Transverse colon (tissue), 4 donors: ENCODE data around the gene HPS3. TPM values are rescaled to one million over a fixed set of nuclear protein-coding genes. Genes with fewer than 3 reads are reported as not detected.
A peak's percentile ranks its signal among the peaks of the same experiment; 100 is the strongest.
"Not testable (repeated sequence)": the region's sequence is repeated elsewhere in the genome, so short reads cannot be mapped to it uniquely, and the experiment has no call there.

Experiments
- DNase-seq: peaks from one replicate; pipeline ENCODE4 v3.0.0-alpha.2; 2019
- H3K27ac ChIP-seq, 4 donors: fragments of 200-600 bp; sonication (generic); 2 replicates each; pipeline ENCODE4 v1.5.1; 2016 to 2018; ENCODE audit warnings: inconsistent platforms in 4 of 4
- H3K27me3 ChIP-seq: fragments of 200-600 bp; sonication (generic); 2 replicates; pipeline ENCODE4 v1.5.1; 2017; ENCODE audit warnings: inconsistent platforms
- H3K36me3 ChIP-seq, 4 donors: fragments of 200-600 bp; sonication (generic); 2 replicates each; pipeline ENCODE4 v1.5.1; 2017 to 2019; ENCODE audit warnings: inconsistent platforms in 4 of 4
- H3K4me1 ChIP-seq, 4 donors: fragments of 200-600 bp; sonication (generic); 2 replicates each; pipeline ENCODE4 v1.5.1; 2017 to 2020; ENCODE audit warnings: inconsistent platforms in 4 of 4
- H3K4me3 ChIP-seq, 4 donors: fragments of 200-600 bp; sonication (generic); 1 replicate in 1 of 4; 2 replicates in 3 of 4; pipeline versions ENCODE4 v1.5.1 to v1.6.1; 2017 to 2019; ENCODE audit warnings: inconsistent platforms in 4 of 4
- H3K9me3 ChIP-seq, 2 donors: fragments of 200-600 bp; sonication (generic); 2 replicates each; pipeline ENCODE4 v1.5.1; 2017 to 2019; ENCODE audit warnings: inconsistent platforms in 2 of 2
- CTCF ChIP-seq, 5 experiments: fragments of 200-600 bp in 3 of 5; fragments of 450-650 bp in 2 of 5; sonication (generic) in 3 of 5; IDR thresholded peaks; 1 replicate in 2 of 5; 2 replicates in 3 of 5; pipeline ENCODE4 v1.5.1; 2016 to 2017; ENCODE audit warnings: antibody characterized with exemption in 5 of 5, inconsistent platforms in 3 of 5, mild to moderate bottlenecking in 2 of 5, moderate library complexity in 1 of 5
- EP300 ChIP-seq: sonication (generic); formaldehyde crosslinking; IDR thresholded peaks from one replicate; pipeline ENCODE4 v1.6.1; 2017; ENCODE audit warnings: antibody characterized with exemption, low read depth
- POLR2A ChIP-seq: fragments of 450-650 bp; IDR thresholded peaks from one replicate; pipeline ENCODE4 v1.6.1; 2016; ENCODE audit warnings: antibody characterized with exemption, mild to moderate bottlenecking, moderate library complexity
- POLR2AphosphoS5 ChIP-seq, 3 donors: sonication (generic); formaldehyde crosslinking; IDR thresholded peaks; one replicate each; pipeline ENCODE4 v1.6.1; 2016; ENCODE audit warnings: antibody characterized with exemption in 3 of 3
- WGBS, 2 donors: methylation state at CpG; one replicate each; pipeline ENCODE4 v1.1.5; 2018; ENCODE audit warnings: low coverage in 1 of 2; 5-methylcytosine and 5-hydroxymethylcytosine counted together
- in situ Hi-C, 4 donors: fragments of 200-750 bp; cut with MboI; loops; one replicate each; pipeline versions ENCODE4 v1.15.0 to v1.15.1; 2017; ENCODE audit warnings: low sequenced_read_pairs in 3 of 4, low pct_ligation_motif_present in 1 of 4, low pct_unique_long_range_greater_than_20kb in 1 of 4
- intact Hi-C: fragments of 100-400 bp; cut with DNase I; formaldehyde crosslinking; loops from one replicate; pipeline ENCODE4 v1.15.1; 2023; ENCODE audit warnings: low total_unique reads
- total RNA-seq, 4 donors: library from RNA; depleted of rRNA; stranded (reverse); fragments of >200 nt; gene quantifications; one replicate each; pipeline ENCODE4 v1.1.0, GENCODE V29; 2016

Gene HPS3
- total RNA-seq, 4 donors from 2014 or later = 10.0 to 20.2 (median 17.9) TPM

- Histone ChIP-seq H3K4me3 (no peak overlapping the region), H3K4me1 (peaks cover 4 to 27% (median 11%) of the 10 kb centered on the region in 4 donors), H3K36me3 (no peaks in the 10 kb centered on the region), H3K9me3 (no peaks in the 10 kb centered on the region), H3K27me3 (no peaks in the 10 kb centered on the region), H3K27ac (no peak overlapping the region)
- in situ Hi-C loops = no loop called here
- no peak for DNase-seq
- no peak for TF ChIP-seq POLR2A
- TF ChIP-seq CTCF (IDR thresholded peaks at IDR 0.05) = no peak
- no peak for TF ChIP-seq POLR2AphosphoS5 (IDR thresholded peaks at IDR 0.05)
- no peak for TF ChIP-seq EP300
- 50% methylated on average over 1 of the region's 1 CpG; no CpG with 5 or more reads in 1 of the 2 donors for WGBS, 2 donors
- intact Hi-C loops = no loop called here
Observed at GRCh38 chr3:149214702-149215101, 85.3 kb downstream of the HPS3 start.

- intact Hi-C loops = no loop called here
- no peak overlapping the region for H3K4me3 ChIP-seq
- H3K4me1 ChIP-seq = peaks cover 4 to 27% (median 11%) of the 10 kb centered on the region in 4 donors
- WGBS, 2 donors = 63 to 69% methylated on average over 2 of the region's 2 CpGs
- no peak overlapping the region for H3K27ac ChIP-seq
- H3K9me3 ChIP-seq = no peaks in the 10 kb centered on the region
- no peaks in the 10 kb centered on the region for H3K36me3 ChIP-seq
- no peaks in the 10 kb centered on the region for H3K27me3 ChIP-seq
- no peak for TF ChIP-seq EP300
- no peak for TF ChIP-seq POLR2A
- TF ChIP-seq POLR2AphosphoS5 (IDR thresholded peaks at IDR 0.05) = no peak
- TF ChIP-seq CTCF (IDR thresholded peaks at IDR 0.05) = no peak
- no peak for DNase-seq
- in situ Hi-C loops = no loop called here
Observed at GRCh38 chr3:149215515-149215914, 86.1 kb downstream of the HPS3 start.

- in situ Hi-C loops (no loop called here), intact Hi-C loops (no loop called here)
- WGBS, 2 donors = 39 to 62% methylated on average over 2 to 4 of the region's 4 CpGs
- Histone ChIP-seq H3K36me3 (no peaks in the 10 kb centered on the region), H3K27me3 (no peaks in the 10 kb centered on the region), H3K4me1 (peaks cover 4 to 27% (median 11%) of the 10 kb centered on the region in 4 donors), H3K27ac (peak overlapping the region; percentile 7 to 45 (median 24)), H3K9me3 (no peaks in the 10 kb centered on the region), H3K4me3 (no peak overlapping the region)
- TF ChIP-seq EP300 = no peak
- no peak for TF ChIP-seq POLR2AphosphoS5 (IDR thresholded peaks at IDR 0.05)
- no peak for TF ChIP-seq CTCF (IDR thresholded peaks at IDR 0.05)
- no peak for TF ChIP-seq POLR2A
- peak; percentile 31 for DNase-seq
Observed at GRCh38 chr3:149216193-149216869, 86.9 kb downstream of the HPS3 start.

GRCh38 chr3:149217347-149217746 lies 87.9 kb downstream of the HPS3 start:
- H3K27ac ChIP-seq = no peak overlapping the region
- H3K27me3 ChIP-seq = no peaks in the 10 kb centered on the region
- no peaks in the 10 kb centered on the region for H3K36me3 ChIP-seq
- DNase-seq = no peak
- peaks cover 4 to 33% (median 14%) of the 10 kb centered on the region in 4 donors for H3K4me1 ChIP-seq
- no peaks in the 10 kb centered on the region for H3K9me3 ChIP-seq
- WGBS, 2 donors = 81 to 82% methylated on average over 5 of the region's 5 CpGs
- no peak for TF ChIP-seq POLR2A
- no peak for TF ChIP-seq CTCF (IDR thresholded peaks at IDR 0.05)
- no peak for TF ChIP-seq POLR2AphosphoS5 (IDR thresholded peaks at IDR 0.05)
- TF ChIP-seq EP300 = no peak
- intact Hi-C loops = no loop called here
- no peak overlapping the region for H3K4me3 ChIP-seq
- in situ Hi-C loops = no loop called here

GRCh38 chr3:149219380-149220121 lies 90.1 kb downstream of the HPS3 start:
- WGBS, 2 donors = 86% methylated on average over 1 of the region's 1 CpG; no CpG with 5 or more reads in 1 of the 2 donors
- DNase-seq, H3K36me3 ChIP-seq, H3K4me3 ChIP-seq, H3K27ac ChIP-seq, H3K27me3 ChIP-seq, H3K9me3 ChIP-seq, intact Hi-C loops, in situ Hi-C loops: not testable (repeated sequence)
- H3K4me1 ChIP-seq = peaks cover 7 to 32% (median 16%) of the 10 kb centered on the region in 4 donors
